Activated effector memory CD4-positive, alpha-beta T cell treated with anti-CD3 and anti-CD28 coated beads, Interleukin-2, amount 50 U/mL, for 16 hours (primary cell): ENCODE measurements around the gene AFG1L.
"Not testable (repeated sequence)": the region's sequence is repeated elsewhere in the genome, so short reads cannot be mapped to it uniquely, and the experiment has no call there.

Experiments used
- DNase-seq: peaks from one replicate; pipeline ENCODE4 v3.0.0-alpha.2; 2020

The AFG1L gene

GRCh38 chr6:108528878-108529277 is 234.0 kb downstream of the AFG1L start:
- DNase-seq = no peak

DNA sequence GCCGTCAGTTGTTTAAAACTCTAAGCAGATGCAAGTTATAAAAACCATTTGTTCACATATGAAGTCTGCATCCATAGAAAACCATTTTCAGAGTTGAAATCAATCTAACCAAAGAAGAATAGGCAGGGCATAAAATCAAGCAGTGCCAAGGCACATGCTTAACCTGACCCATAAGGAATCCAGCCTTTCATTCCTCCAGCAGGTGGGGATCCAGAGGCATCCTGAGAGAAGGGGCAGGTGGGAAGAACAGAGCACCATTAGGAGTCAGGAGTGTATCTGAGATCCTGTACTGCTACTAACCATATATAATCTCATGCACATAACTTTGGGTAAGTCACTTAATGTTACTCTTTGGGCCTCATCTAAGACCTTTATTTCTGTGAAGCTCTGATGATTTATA is 236.5 kb downstream of the AFG1L start:
- no peak for DNase-seq

DNA sequence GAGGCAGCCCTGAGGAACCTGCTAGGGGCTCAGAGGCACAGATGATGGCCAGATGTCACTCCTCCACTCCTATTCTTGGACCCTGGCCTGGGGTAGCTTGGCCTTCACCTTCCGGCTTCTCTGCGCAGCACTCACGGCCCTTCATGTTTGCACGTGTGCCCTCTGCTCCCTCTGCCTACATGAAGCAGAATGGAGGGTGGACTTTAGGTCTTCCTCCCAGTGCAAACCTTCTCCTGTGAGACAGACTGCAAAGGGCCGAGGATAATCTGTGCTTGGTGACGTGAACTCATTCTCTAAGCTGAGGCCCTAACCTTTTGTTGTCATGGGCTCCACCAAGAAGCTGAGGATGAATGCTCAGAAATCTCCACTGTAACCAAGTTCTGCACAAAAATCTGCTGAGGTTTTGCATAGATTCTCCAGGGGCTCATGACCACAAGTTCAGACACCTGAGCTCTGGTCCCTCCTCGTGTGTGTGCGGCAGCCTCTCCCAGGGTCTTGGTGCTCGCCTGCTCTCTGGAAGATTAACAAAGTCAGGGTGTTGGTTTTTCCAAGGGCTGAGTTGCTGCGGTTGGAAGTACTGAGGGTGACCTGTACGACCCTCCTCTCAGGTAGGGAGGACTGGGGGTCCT is 240.4 kb downstream of the AFG1L start:
- DNase-seq = no peak

DNA sequence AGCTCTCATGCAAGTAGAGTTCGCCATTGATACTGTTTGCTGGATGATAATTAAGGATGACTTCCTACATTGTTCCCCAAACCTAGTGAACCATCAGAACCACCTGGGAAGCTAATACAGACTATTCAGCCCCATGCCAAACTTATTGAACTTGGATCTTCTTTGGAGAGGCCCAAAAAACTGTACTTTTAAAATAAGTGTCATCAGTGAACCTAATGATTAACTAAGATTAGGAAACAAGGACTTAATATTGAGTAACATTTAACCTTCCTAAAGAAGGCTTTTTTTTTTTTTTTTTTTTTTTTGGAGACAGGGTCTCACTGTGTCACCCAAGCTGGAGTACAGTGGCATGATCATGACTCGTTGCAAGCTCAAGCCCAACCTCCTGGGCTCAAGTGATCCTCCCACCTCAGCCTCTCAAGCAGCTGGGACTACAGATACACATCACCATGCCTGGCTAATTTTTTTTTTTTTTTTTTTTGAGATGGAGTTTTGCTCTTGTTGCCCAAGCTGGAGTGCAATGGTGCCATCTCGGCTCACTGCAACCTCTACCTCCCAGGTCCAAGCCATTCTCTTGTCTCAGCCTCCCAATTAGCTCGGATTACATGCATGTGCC is 241.2 kb downstream of the AFG1L start:
- DNase-seq = not testable (repeated sequence)

DNA sequence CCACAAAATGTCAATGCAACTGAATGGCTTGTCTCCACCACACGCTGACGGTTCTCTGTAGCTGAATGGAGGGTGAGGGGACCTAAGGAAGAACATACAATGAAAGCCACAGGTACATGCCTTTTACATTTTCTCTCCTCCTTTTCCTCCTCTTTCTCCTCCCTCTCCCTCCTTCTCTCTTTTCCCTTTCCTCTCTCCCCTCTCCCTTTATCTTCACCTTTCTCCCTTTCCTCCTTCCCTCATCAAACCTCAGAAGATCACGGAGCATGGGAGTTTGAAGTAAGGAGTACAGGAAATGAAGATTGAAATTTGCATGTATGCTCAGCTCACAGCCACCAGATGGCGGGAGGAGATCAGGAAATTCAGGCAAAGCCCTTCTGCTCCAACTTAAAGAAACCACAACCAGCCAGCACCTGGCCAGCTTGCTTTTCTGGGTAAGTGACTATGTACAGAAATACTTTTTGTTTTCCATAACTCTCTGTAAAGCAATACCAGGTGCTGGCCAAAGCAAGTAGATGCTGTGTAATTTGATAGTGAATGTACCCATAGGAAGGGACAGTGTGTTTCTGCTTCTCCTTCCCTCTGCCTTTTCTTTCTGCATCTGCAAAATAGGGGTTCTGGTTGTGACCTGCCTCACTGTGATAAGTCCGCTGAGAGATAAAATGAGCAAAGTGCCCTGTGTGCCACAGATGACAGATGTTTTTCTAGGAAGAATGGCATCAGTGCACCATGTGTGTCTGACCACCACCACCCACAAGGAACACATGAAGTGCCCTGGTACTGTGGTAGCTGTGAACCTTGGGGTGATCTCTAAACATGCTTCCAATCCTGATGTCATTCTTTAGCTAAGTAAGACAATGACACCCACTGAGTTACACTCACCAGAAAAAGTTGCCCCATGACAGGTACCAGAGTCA is 247.2 kb downstream of the AFG1L start:
- DNase-seq = peak; percentile 87

DNA sequence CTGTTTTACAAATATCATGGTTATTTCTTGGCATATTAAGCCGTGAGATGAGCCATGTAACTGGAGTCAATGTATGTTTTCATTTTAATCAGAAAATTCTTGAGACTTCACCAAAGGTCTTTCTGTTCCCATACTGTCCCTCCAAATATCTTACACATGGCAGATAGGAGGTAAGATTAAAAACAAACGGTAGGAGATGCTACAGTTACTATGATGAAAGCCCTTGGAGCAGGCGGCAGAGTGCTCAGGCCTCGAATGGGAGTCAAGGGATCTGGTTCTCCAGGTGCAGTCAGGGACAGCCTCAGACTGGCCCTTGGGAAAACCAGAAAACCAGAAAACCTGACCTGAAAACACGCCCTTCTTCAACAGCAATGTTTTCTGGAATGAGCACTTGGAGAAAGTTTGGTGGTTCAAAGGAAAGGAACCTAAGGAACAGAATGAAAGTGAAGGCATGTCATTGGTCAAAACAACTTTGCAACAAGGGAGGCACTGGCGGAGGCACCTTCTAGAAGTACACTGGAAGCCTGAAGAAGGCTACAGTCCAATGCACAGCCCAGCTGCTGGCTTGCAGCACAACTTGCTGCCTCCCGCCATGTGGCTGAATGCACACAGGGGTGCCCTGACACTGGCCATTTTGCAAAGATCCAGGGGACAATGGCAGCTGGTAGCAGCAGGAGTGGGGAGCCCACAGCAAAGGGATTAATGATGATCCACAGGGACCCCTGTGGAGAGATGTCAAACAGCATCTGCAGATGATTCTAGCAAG is 248.5 kb downstream of the AFG1L start:
- no peak for DNase-seq

DNA sequence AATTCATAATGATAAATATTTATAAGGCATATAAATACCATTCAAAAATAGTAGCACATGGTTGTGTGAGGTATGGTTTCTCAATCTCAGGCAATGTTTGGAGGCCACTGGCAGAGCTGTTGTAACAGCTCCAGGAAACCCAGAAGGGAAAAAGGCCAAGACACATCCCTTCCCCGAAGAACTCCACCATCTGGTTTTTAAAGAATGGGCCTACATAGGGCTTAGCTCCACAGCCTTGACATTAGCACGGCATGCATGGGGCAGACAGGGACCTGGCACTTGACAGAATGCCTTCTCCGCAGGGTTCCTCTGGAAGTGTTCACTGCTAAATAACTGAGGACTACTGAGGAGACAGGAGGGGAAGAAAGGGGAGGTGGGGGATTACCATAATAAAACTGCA is 249.8 kb downstream of the AFG1L start:
- DNase-seq = no peak

GRCh38 chr6:108546079-108547049 is 251.5 kb downstream of the AFG1L start:
- DNase-seq = no peak

- DNase-seq = no peak
Observed at GRCh38 chr6:108549241-108549640, 254.4 kb downstream of the AFG1L start.

GRCh38 chr6:108549741-108550140 is 254.9 kb downstream of the AFG1L start:
- no peak for DNase-seq

- DNase-seq = no peak
Observed at GRCh38 chr6:108550256-108550655, 255.4 kb downstream of the AFG1L start.

- DNase-seq = no peak
Observed at GRCh38 chr6:108555399-108556052, 260.7 kb downstream of the AFG1L start.

GRCh38 chr6:108556250-108556649 is 261.4 kb downstream of the AFG1L start:
- DNase-seq = no peak

DNA sequence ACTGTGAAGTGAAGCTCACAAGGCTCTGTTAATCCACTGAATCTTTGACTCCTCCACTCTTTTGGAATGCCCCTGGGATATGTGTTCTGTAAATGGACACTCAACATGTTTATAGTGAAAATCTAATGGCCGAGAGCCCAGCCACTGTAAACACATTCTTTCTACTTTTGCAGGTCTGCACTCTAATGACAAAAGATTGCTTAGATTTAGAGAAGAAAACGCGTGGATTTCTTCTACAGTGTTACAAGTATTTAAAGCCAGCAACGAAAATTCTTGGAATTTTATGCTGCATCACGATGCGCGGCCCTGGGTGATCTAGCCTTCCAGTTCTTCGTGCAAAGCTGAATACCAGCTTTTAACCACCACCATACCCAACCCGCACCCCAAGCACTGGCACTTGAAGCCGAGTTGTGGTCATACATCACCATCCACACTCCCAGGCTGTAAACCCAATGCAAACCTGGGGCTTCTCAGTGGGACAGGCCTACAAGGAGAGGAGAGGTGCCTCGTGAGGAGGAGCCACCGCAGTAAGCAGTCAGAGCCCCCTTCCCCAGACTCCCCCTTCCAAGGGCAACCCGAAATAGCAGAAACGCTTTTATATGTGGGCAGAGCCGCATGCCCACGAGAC is 262.1 kb downstream of the AFG1L start:
- DNase-seq = peak; percentile 66

DNA sequence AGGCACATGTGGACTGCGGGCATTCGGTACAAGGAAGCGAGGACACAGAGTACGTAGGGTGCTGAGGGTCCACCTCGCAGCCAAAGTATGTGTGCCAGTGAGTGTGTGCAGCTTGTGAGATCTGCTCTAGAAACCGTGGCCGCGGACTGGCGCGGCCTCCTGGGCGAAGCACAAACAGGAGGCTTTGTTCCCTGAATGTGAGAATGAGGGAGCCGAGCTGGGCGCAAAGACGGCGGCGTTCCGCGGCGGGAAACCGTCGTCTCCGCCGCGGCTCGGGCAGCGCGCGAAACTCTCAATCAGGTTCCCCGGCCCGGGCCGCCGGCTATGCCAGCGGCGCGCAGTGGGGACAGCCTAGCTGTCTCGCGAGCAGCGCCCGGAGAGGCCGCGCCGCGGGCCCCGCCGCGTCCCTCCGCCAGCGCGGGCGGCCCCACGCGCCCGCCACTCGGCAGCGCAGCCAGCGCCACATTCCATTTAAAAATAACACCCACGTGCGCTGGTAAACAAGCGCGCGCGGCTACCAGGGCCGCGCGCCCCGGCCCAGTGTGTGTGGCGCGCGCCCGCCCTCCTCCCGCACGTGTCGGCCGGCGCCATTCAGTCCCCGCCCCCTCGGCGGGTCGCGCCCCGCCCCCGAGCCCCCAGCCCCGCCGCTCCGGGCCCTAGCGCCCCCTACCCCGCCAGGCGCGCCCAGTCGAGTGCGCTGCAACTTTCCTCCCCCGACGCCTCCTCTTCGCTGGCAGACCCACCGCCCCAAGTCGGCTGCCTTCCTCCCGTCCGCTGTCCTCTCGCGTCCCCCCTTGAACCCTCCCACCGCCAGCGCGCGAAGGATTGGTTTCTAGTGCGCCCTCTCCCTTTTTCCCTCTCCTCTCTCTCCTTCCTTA is 262.9 kb downstream of the AFG1L start:
- DNase-seq = peak; percentile 93

- peak; percentile 99 for DNase-seq
Observed at GRCh38 chr6:108558372-108559096, 263.7 kb downstream of the AFG1L start.

DNA sequence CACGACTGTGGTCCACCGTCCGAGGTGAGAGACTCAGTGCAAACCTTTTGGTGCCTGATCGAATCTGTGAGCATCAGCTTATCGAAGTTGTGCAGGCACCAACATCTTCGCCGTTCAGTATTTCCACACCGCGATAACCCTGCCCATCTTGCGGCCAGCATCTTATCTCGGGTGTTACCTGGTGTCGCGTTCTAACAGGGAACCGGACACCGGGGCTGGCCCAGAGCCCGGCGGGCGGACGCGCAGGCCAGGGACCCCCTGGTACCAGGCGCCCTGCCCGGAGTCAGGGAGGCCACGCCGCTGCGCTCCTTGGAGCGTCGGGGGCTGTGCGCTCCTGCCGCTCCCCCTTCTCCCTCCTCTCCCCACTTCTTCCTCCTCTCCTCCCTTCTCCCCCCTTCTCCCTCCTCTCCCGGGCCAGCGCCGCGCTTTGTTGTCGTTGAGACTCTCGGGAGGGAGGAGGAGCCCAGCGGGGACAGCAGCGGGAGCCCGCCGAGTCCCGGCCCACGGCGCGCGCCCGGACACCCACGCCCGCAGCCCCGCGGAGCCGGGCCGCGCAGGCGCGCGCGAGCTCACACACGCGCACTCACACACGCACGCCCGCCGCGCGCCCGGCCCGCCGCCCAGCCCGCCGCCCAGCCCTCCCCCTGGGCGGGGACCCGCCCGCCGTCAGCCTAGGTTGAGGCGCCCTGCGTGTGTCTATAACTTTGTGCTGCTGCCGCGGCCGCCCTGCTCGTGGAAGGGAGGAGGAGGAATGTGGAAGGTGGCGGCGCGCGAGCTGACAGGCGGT is 264.4 kb downstream of the AFG1L start:
- DNase-seq = peak; percentile 95

- DNase-seq = no peak
Observed at GRCh38 chr6:108559884-108560462, 265.1 kb downstream of the AFG1L start.
